Tibial nerve (tissue), 4 donors: Measurements from ENCODE around the gene HECTD2. TPM values are rescaled to one million over a fixed set of nuclear protein-coding genes. Genes with fewer than 3 reads are reported as not detected.
"Not testable (repeated sequence)": the region's sequence is repeated elsewhere in the genome, so short reads cannot be mapped to it uniquely, and the experiment has no call there.

Experiments used
- DNase-seq, 2 donors: peaks; one replicate each; pipeline ENCODE4 v3.0.0-alpha.2; 2019; ENCODE audit warnings: low spot score in 2 of 2
- H3K27ac ChIP-seq, 4 donors: fragments of 200-600 bp; sonication (generic) in 3 of 4; one replicate each; pipeline ENCODE4 v1.5.1; 2017 to 2019; ENCODE audit warnings: mild to moderate bottlenecking in 1 of 4
- H3K27me3 ChIP-seq, 2 donors: fragments of 200-600 bp; sonication (generic) in 1 of 2; one replicate each; pipeline versions ENCODE4 v1.5.1 to v1.6.0; 2017 to 2019
- H3K36me3 ChIP-seq, 3 donors: fragments of 200-600 bp; sonication (generic); one replicate each; pipeline ENCODE4 v1.5.1; 2018 to 2019
- H3K4me1 ChIP-seq, 4 donors: fragments of 200-600 bp; sonication (generic) in 3 of 4; one replicate each; pipeline ENCODE4 v1.5.1; 2017 to 2019
- H3K4me3 ChIP-seq, 4 donors: fragments of 200-600 bp; sonication (generic) in 3 of 4; one replicate each; pipeline ENCODE4 v1.5.1; 2017 to 2019; ENCODE audit warnings: mild to moderate bottlenecking in 1 of 4, moderate library complexity in 1 of 4
- H3K9me3 ChIP-seq, 4 donors: fragments of 200-600 bp; sonication (generic) in 3 of 4; one replicate each; pipeline ENCODE4 v1.5.1; 2017 to 2019
- CTCF ChIP-seq, 5 experiments: fragments of 200-600 bp in 3 of 5; fragments of 450-650 bp in 2 of 5; sonication (generic) in 3 of 5; IDR thresholded peaks; one replicate each; pipeline ENCODE4 v1.5.1; 2016 to 2019; ENCODE audit warnings: antibody characterized with exemption in 5 of 5, mild to moderate bottlenecking in 3 of 5, moderate library complexity in 2 of 5
- EP300 ChIP-seq, 2 donors: sonication (generic); formaldehyde crosslinking; IDR thresholded peaks; one replicate each; pipeline ENCODE4 v1.6.1; 2017; ENCODE audit warnings: antibody characterized with exemption in 2 of 2, mild to moderate bottlenecking in 1 of 2
- POLR2A ChIP-seq, 2 donors: fragments of 450-650 bp; IDR thresholded peaks; one replicate each; pipeline ENCODE4 v1.6.1; 2017; ENCODE audit warnings: antibody characterized with exemption in 2 of 2, mild to moderate bottlenecking in 2 of 2, moderate library complexity in 2 of 2
- WGBS, 2 donors: methylation state at CpG; one replicate each; pipeline ENCODE4 v1.1.5; 2018; 5-methylcytosine and 5-hydroxymethylcytosine counted together
- total RNA-seq, 4 donors: library from RNA; depleted of rRNA; stranded (reverse); fragments of >200 nt; gene quantifications; one replicate each; pipeline ENCODE4 v1.1.0, GENCODE V29; 2016

The HECTD2 gene
- total RNA-seq, 4 donors from 2014 or later, result 23.5 to 33.4 (median 26.1) TPM

- WGBS, 2 donors, result 65 to 73% methylated on average over 2 of the region's 2 CpGs
- DNase-seq, result no peak
Observed at GRCh38 chr10:91424016-91424415, 13.9 kb downstream of the HECTD2 start.

GRCh38 chr10:91432175-91432574 lies 22.0 kb downstream of the HECTD2 start:
- no peak overlapping the region for H3K27ac ChIP-seq
- H3K36me3 ChIP-seq, result peaks cover 0 to 38% (median 0%) of the 10 kb centered on the region in 3 donors
- TF ChIP-seq POLR2A (IDR thresholded peaks at IDR 0.05), result no peak
- TF ChIP-seq CTCF (IDR thresholded peaks at IDR 0.05), result no peak
- TF ChIP-seq EP300 (IDR thresholded peaks at IDR 0.05), result no peak
- H3K27me3 ChIP-seq, result no peaks in the 10 kb centered on the region
- WGBS, 2 donors, result 80 to 81% methylated on average over 2 of the region's 2 CpGs
- no peak overlapping the region for H3K4me3 ChIP-seq
- DNase-seq, result no peak
- H3K9me3 ChIP-seq, result no peaks in the 10 kb centered on the region
- H3K4me1 ChIP-seq, result no peaks in the 10 kb centered on the region

More at GRCh38 chr10:91424016-91424415, 13.9 kb downstream of the HECTD2 start:
- H3K4me3 ChIP-seq, result no peak overlapping the region
- no peaks in the 10 kb centered on the region for H3K9me3 ChIP-seq
- H3K4me1 ChIP-seq, result no peaks in the 10 kb centered on the region
- no peak overlapping the region for H3K27ac ChIP-seq
- TF ChIP-seq EP300 (IDR thresholded peaks at IDR 0.05) (no peak), CTCF (IDR thresholded peaks at IDR 0.05) (no peak), POLR2A (IDR thresholded peaks at IDR 0.05) (no peak)
- peaks cover 0 to 6% (median 0%) of the 10 kb centered on the region in 3 donors for H3K36me3 ChIP-seq
- no peaks in the 10 kb centered on the region for H3K27me3 ChIP-seq

GRCh38 chr10:91433620-91434019 lies 23.5 kb downstream of the HECTD2 start:
- WGBS, 2 donors, result 71 to 76% methylated on average over 2 of the region's 2 CpGs
- no peak for DNase-seq

GRCh38 chr10:91434041-91434440 lies 23.9 kb downstream of the HECTD2 start:
- TF ChIP-seq POLR2A (IDR thresholded peaks at IDR 0.05) (no peak), EP300 (IDR thresholded peaks at IDR 0.05) (no peak), CTCF (IDR thresholded peaks at IDR 0.05) (no peak)
- DNase-seq, result no peak
- H3K36me3 ChIP-seq, result peaks cover 0 to 55% (median 0%) of the 10 kb centered on the region in 3 donors
- no peaks in the 10 kb centered on the region for H3K27me3 ChIP-seq
- H3K27ac ChIP-seq, result no peak overlapping the region
- WGBS, 2 donors, result 78 to 84% methylated on average over 1 of the region's 1 CpG
- H3K9me3 ChIP-seq, result peaks cover 0 to 10% (median 0%) of the 10 kb centered on the region in 4 donors
- no peak overlapping the region for H3K4me3 ChIP-seq
- H3K4me1 ChIP-seq, result no peaks in the 10 kb centered on the region

More at GRCh38 chr10:91433620-91434019, 23.5 kb downstream of the HECTD2 start:
- peaks cover 0 to 50% (median 0%) of the 10 kb centered on the region in 3 donors for H3K36me3 ChIP-seq
- peaks cover 0 to 6% (median 0%) of the 10 kb centered on the region in 4 donors for H3K9me3 ChIP-seq
- no peak for TF ChIP-seq CTCF (IDR thresholded peaks at IDR 0.05)
- TF ChIP-seq EP300 (IDR thresholded peaks at IDR 0.05), result no peak
- TF ChIP-seq POLR2A (IDR thresholded peaks at IDR 0.05), result no peak
- no peak overlapping the region for H3K4me3 ChIP-seq
- no peak overlapping the region for H3K27ac ChIP-seq
- no peaks in the 10 kb centered on the region for H3K4me1 ChIP-seq
- no peaks in the 10 kb centered on the region for H3K27me3 ChIP-seq

GRCh38 chr10:91435241-91435640 lies 25.1 kb downstream of the HECTD2 start:
- Histone ChIP-seq H3K4me1 (no peaks in the 10 kb centered on the region), H3K27ac (no peak overlapping the region), H3K9me3 (peaks cover 0 to 19% (median 0%) of the 10 kb centered on the region in 4 donors), H3K36me3 (peaks cover 0 to 60% (median 0%) of the 10 kb centered on the region in 3 donors), H3K27me3 (no peaks in the 10 kb centered on the region), H3K4me3 (no peak overlapping the region)
- 89 to 97% methylated on average over 2 of the region's 2 CpGs for WGBS, 2 donors
- no peak for TF ChIP-seq CTCF (IDR thresholded peaks at IDR 0.05)
- TF ChIP-seq POLR2A (IDR thresholded peaks at IDR 0.05), result no peak
- TF ChIP-seq EP300 (IDR thresholded peaks at IDR 0.05), result no peak
- no peak for DNase-seq

- DNase-seq, H3K4me3 ChIP-seq, H3K27me3 ChIP-seq, H3K4me1 ChIP-seq, H3K27ac ChIP-seq: not testable (repeated sequence)
- H3K9me3 ChIP-seq, result peaks cover 0 to 19% (median 0%) of the 10 kb centered on the region in 4 donors
- WGBS, 2 donors, result 100% methylated on average over 2 of the region's 2 CpGs
- H3K36me3 ChIP-seq, result peaks cover 0 to 51% (median 0%) of the 10 kb centered on the region in 3 donors
Observed at GRCh38 chr10:91438228-91438627, 28.1 kb downstream of the HECTD2 start.
